GM12875 (cell line): ENCODE measurements around the gene LDB2.

ENCODE experiments used
- H3K4me3 ChIP-seq: one replicate; pipeline ENCODE4 v1.5.1; 2011; ENCODE audit warnings: low read depth, low read length, control low read depth
- TF ChIP-seq, protein P1 (sequence below): IDR thresholded peaks from 2 replicates; pipeline ENCODE4 v1.5.1; 2011; ENCODE audit warnings: low read depth, mild to moderate bottlenecking, control low read depth, inconsistent platforms, low read length, moderate library complexity, borderline replicate concordance; ENCODE audit not compliant: insufficient read depth

LDB2 gene

DNA sequence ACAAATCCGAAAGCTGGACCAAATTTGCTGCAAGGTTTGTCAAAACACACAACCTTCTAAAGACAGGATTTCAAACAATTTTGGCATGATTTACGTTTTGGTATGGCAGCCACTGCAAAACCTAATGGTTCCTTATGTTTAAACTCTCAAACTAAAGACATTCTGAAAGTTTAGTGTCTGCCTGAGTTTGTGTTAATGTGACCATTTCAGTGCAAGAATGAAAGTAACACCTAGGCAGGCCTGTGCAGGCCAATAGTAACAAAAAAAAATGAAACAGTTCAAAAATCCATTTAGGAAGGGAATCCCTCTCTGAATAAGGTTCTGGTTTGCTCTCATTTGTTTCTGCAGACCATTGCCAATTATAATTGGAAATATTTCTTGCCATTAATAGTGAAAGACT is 1.9 kb upstream of the LDB2 start:
- no peak overlapping the region for H3K4me3 ChIP-seq
- TF ChIP-seq, protein P1, sequence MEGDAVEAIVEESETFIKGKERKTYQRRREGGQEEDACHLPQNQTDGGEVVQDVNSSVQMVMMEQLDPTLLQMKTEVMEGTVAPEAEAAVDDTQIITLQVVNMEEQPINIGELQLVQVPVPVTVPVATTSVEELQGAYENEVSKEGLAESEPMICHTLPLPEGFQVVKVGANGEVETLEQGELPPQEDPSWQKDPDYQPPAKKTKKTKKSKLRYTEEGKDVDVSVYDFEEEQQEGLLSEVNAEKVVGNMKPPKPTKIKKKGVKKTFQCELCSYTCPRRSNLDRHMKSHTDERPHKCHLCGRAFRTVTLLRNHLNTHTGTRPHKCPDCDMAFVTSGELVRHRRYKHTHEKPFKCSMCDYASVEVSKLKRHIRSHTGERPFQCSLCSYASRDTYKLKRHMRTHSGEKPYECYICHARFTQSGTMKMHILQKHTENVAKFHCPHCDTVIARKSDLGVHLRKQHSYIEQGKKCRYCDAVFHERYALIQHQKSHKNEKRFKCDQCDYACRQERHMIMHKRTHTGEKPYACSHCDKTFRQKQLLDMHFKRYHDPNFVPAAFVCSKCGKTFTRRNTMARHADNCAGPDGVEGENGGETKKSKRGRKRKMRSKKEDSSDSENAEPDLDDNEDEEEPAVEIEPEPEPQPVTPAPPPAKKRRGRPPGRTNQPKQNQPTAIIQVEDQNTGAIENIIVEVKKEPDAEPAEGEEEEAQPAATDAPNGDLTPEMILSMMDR, result no peak

DNA sequence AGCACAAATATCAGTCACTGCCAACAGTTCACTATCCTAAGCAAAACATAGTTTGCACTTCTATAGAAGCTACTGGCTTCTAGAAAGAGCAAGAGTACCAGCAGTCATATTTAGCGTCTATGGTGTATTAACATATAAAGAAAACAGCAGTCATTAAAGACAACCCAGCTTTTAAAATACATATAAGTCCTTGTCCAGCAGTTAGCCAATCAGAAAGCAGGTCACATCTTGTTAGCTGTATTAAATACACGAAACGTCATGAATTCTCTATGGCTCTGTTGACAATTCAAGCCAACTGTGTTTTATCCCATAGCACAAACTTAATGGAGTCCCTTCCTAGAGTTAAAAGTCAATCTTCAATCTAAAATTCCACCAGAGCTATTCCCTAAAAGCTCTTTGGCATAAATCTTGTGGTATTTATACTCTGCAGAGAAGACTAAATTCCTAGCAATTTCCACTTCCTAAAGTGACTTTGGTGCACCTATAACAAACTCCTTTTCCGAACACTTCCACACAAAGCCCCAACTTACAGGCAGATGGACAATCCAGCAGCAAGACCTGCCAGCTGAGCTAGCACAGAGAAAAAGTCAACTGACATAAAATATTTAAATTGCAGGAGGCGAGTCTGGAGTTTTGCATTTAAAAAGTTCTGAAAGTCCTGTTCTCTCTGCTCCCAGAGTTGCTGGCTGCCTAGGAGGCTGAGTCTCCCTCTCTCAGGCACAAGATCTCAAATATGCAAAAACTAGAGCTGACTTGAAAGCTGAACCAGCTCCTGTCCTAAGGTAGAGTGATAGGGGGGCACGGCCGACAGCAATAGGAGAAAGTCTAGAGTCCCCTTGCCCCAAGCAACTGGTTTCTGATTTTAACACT is 1.3 kb downstream of the LDB2 start:
- TF ChIP-seq, protein P1, result no peak
- H3K4me3 ChIP-seq, result no peak overlapping the region

DNA sequence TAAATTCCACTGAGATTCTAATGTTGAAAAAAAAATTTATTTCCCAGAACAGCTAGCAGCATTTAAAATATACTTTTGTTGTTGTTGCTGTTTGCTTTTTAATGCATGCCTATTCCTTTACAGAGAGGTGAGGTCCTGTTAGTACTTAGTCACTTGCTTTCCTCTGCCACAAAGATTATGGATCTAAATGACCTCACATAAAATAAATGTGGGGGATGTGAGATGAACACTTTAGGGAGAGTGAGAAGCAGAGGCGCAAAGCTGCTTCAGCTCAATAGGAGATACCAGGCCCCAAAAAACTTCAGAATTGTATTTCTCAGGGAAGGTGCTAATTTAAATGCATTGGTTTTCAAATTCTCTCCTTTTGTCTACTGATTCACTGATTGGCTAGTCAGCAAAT is 4.0 kb downstream of the LDB2 start:
- no peak overlapping the region for H3K4me3 ChIP-seq
- TF ChIP-seq, protein P1, result no peak

DNA sequence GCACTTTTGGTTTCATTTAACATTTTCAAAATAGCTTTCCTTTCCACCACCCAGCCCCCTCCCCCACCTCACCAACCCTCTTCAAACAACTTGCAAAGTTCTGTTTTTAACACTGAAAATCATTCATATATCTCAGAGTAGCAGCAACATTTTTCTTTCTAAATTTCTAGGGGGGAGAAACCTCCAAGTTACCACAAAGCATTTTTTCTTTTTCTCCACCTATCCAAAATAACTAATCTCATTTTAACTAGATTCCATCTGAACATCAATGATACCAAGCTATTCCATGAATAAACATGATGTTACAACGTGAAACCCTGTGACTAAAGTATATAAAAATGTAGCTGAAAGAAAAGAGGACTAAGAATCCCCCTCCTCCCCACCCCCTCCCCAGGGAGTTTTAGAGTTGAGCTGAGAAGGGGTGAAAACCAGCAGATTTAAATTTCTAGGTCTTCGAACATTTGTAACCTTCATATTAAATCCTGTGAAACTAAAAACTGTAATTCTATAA is 5.2 kb downstream of the LDB2 start:
- no peak overlapping the region for H3K4me3 ChIP-seq
- TF ChIP-seq, protein P1, result no peak

DNA sequence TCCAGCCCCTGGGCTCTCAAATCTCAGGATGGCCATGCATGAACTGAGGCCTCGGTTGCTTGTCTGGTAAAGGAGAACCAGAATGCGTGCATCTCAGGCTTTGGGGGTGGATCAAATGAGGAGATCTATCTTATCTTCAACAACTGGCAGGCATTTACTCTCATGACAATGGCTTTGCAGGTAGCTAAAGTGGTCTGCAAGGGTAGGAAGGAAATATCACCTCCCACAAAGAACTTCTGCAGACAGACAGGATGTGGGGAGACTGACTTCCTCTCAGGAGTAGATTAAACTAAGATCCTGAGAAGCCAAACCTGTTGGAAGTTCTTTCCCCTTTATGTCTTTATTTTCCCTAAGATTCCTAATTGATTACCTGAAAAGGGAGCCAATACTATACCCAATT is 7.8 kb downstream of the LDB2 start:
- TF ChIP-seq, protein P1, result no peak
- H3K4me3 ChIP-seq, result no peak overlapping the region

DNA sequence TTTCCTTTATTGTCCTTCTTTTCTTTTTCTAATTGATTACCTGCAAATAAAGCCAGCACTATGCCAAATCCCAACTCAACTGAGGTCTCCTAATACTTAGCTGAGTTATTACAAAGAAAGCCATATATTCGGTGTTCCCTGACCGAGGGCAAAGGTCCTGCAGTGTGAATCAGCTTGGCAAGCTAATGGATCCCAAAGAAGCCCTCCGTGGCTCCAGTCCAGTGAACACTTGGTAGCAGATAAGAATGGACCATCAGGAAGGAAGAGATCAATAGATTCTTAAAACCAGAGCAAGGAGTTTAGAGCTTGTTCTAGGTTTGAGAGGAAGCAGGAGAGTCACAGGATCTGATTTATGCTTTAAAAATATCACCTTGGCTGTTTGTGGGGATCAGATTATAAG is 8.5 kb downstream of the LDB2 start:
- TF ChIP-seq, protein P1, result no peak
- H3K4me3 ChIP-seq, result no peak overlapping the region

DNA sequence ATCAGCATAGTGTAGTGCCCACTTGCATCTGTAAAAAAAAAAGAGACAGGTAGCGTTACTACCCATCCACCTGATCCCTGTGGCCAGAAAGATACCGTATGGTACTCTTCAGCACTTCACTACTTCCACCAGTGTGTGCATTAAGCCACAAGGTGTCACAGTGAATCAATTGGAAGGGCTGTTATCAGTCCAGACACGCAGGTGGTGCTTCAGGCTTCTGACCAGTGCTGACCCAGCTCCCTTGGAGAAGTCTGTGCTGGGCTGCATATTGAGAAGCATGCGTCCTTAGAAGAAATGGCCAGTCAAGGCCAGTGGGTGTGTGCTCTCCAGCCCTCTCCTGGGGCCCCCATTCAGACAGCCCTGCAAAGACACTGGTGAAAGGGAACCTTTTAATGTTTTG is 10.6 kb downstream of the LDB2 start:
- TF ChIP-seq, protein P1, result no peak
- no peak overlapping the region for H3K4me3 ChIP-seq
